Activated CD8-positive, alpha-beta memory T cell treated with anti-CD3 and anti-CD28 coated beads, Interleukin-2, amount 50 U/mL, for 1 hour (primary cell): ENCODE data around the gene FILIP1L.

ENCODE experiments used
- DNase-seq: peaks from one replicate; pipeline ENCODE4 v3.0.0-alpha.2; 2020; ENCODE audit errors: extremely low read depth

Gene FILIP1L

GRCh38 chr3:100114413-100115030, at the start of gene FILIP1L:
TSS of gene FILIP1L (minus strand) at chr3:100114501.
- DNase-seq, result no peak

DNA sequence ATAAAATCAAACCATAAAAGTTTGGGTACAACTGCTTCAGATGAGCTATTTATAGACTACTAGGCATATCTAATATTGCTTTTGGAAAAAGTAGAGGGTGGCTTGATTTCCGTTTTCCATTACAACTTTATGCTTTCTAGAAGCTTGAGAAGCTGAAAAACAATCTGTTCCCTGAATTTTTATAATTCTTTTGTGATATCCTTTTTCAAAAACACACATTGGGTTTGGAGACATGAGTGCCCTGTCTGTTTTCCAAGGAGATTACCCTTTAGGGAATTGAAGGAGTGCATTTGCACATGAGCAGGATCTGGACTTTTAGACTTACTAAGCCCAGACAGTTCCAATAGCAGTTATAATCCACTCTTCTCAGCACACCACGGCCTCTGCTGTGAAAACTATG, 49.5 kb upstream of the FILIP1L start:
- no peak for DNase-seq

GRCh38 chr3:100160521-100160920, 46.2 kb upstream of the FILIP1L start:
- DNase-seq, result no peak

DNA sequence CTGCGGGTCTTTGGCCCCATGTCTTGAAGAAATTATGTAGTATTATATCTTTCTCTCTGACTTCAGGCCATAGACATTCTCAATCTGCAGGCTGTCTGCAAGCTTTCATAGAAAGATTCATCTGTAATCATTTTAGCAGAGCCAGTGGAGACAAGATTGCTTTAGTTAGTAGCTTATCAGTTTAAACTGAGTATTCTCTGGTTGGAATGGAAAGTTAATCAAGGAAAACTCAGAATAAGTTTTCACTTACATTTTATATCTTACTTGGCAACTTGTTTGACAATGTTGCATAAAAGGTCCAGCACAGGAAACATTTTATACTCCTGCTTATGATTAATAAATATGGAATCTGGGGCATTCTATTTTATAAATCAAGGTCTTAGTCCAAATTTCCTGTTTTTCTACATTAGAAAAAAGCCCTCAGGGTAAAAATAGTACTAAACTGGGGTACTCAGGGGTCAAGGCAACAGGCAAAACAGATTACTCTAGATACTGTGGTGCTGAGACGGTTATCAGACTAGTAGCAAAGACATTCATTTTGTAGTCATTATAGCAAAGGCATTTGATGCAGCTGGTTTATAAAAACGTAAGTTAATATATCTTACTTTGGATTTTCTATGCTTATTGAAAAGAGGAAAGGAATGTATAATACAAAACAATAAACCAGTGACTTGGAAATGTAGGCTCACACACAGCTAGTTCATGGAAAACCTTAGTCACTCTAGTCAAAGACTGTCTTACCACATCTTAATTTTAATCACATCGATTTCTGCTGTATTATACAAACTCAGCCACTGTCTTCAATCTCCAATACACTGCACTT, 45.2 kb upstream of the FILIP1L start:
- DNase-seq, result no peak

- no peak for DNase-seq
Measured at GRCh38 chr3:100158918-100159330, 44.6 kb upstream of the FILIP1L start.

- DNase-seq, result no peak
Measured at GRCh38 chr3:100157685-100158084, 43.4 kb upstream of the FILIP1L start.

- DNase-seq, result no peak
Measured at GRCh38 chr3:100155590-100155989, 41.3 kb upstream of the FILIP1L start.

- no peak for DNase-seq
Measured at GRCh38 chr3:100155128-100155527, 40.8 kb upstream of the FILIP1L start.

GRCh38 chr3:100154171-100154570, 39.9 kb upstream of the FILIP1L start:
- DNase-seq, result no peak

DNA sequence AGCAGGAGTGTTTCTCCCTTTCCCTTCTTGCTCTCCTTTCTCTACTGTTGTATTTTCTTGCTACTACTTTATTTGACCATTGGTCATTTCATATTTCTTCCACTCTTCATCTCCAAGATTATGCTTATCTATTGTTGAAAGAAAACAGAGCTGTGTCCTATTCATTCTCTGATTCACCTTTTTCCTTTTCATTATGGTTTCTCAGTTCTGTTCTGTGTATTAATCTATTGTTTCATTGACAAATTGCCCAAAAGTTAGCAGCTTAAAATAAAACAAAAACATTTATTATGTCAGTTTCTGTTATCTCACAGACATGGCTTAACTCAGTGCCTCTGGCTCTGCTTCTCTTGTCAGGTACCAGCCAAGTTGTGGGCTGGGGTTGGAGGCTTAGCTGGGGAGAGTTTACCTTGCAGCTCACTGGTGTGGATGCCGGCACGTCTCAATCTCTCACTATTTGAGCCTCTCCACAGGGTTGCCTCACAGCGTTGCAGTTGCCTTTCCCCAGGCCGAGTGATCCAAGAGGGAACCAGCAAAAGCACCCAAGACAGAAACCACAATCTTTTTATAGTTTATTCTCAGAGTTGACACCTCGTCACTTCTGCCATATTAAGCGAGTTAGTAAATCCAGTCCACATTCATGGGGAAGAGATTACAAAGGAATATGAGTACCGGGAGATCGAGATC, 36.9 kb upstream of the FILIP1L start:
- DNase-seq, result no peak

- no peak for DNase-seq
Measured at GRCh38 chr3:100150473-100150872, 36.2 kb upstream of the FILIP1L start.

DNA sequence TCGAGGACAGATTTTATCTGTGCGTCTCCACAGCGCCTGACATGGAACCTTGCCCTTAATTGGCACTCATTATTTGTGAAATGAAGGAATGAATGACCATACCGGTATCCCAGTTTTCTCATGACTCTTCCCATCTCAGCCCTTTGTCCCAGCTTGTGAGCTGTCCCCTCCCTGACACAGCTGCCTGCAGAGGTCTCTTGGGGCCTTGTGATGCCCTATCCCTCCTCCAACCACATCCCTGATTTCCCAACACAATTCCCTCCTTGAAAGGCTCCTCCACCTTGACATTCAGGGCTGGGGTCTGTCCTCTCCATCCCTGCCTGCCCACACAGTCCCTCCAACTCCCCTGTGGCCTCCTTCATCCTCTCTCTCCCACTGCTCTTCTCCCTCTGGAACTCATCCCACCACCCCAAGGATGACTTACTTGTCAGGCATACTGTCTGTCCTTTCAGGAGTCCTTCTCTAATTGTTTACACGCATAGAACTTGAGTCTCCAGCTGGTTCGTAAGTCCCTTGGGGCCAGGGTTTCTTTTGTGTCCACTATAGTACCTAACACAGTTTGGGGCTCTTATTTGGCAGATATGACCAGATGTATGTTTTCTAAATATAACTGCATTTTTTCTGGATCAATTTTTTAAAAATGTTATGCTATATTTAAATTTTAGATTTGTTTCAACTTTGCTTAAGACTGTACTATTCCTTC, 35.6 kb upstream of the FILIP1L start:
- no peak for DNase-seq

DNA sequence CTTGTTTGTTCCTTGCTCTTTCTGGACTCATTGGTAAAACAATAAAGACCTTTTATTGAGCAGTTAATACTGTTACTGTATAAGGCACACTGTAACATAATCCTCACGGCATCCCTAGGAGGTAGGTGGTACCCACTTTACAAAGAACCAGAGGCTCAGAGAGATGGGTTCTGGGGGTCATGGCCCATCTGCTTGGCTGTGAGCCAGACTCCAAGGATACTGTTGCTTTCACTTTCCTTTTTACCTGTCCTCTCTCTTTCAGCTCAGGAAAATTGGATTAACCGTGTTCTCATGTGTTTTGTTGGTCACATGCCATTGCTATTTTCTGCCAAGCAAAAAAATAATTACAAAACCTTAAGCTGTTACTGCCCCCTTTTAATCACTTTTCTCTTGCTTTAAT, 34.8 kb upstream of the FILIP1L start:
- DNase-seq, result no peak

GRCh38 chr3:100144255-100144866, 30.1 kb upstream of the FILIP1L start:
- no peak for DNase-seq

DNA sequence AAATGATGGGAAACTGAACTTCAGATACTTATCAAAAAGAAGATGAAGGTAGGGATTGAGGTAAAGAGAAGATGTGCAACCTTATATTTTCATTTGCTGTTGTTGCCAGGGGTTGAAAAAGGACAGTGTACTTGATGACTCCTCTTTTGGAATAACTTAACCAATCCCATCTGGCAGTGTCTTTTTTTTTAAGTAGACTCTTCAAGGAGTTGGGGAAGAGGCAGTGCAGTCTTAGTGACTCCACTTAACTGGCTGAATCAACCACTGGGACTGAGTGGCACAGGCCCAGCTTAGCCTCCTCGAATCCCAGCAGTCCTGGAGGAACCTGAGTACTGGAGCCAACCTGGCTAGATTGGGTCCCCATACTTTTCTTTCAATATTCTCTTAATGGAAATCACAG, 27.3 kb upstream of the FILIP1L start:
- no peak for DNase-seq

DNA sequence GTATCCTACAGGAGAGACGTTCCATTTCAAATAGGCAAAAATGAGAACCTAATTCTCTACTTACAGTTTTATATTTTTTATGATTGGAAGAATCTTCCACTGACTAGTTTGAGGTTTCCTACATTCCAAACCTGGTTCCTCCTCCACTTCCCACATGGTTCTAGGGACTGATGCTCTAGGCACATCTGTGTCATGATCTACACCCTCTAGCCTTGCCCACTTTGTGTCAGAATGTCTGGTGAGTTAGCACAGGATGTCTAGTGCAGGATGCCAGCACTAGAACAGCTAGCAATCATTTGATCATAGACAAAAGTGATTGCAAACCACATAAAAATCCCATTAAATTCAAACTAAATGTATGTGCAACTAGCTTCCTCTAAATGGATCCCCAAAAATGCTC, 26.7 kb upstream of the FILIP1L start:
- DNase-seq, result no peak

DNA sequence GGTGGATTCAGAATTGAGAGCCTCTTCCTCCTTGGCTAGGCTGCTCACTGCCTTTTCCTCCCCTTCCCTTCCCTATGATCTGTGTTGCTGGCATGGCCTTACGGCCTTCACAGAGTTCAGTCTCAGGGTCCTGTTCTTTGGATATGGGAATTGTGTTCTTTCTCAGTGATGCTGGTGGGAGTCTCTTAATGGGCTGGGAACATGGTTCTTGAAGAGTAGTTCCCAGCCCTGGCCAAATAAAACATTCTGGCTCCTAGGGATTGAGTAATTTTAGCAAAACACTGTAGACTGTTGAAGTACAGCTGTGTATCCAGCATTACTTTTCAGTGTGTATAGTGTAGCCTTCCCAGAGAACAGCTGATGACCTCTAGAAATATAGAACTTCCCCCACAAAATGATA, 22.6 kb upstream of the FILIP1L start:
- DNase-seq, result no peak

- DNase-seq, result no peak
Measured at GRCh38 chr3:100131241-100131640, 16.9 kb upstream of the FILIP1L start.

DNA sequence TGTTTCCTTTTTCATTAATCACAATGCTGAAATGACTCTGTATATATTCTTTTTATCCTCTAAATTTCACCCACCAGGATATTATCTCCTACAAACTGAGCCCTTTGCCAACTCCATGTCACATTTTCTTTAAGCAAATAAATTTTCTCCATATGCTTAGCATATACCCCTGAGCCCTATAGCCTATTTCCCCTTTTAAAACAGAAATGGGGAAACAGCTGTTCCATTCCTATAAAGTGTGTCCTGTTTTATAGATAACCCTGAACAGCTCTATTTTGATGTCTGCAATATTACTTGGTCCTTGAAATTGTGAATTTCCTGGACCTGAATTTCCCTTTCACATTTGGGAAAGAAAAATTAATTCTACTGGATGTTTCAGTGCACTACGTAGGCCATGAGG, 15.6 kb upstream of the FILIP1L start:
- DNase-seq, result no peak

- DNase-seq, result no peak
Measured at GRCh38 chr3:100128565-100128964, 14.3 kb upstream of the FILIP1L start.

- no peak for DNase-seq
Measured at GRCh38 chr3:100127792-100128191, 13.5 kb upstream of the FILIP1L start.
